Astrocyte (in vitro differentiated cells and primary cell): ENCODE data around the gene DUX4. TPM values are rescaled to one million over a fixed set of nuclear protein-coding genes. Genes with fewer than 3 reads are reported as not detected.
"Not testable (repeated sequence)": the region's sequence is repeated elsewhere in the genome, so short reads cannot be mapped to it uniquely, and the experiment has no call there.

Experiments
- DNase-seq: peaks from one replicate; pipeline ENCODE4 v3.0.0-alpha.2; 2010; ENCODE audit warnings: low read depth
- FAIRE-seq: peaks from 2 replicates; lab custom pipeline; 2011; peaks lifted over from hg19 to GRCh38; lab: Jason Lieb, UNC
- H2AFZ ChIP-seq: 2 replicates; pipeline ENCODE4 v1.6.0; 2012; ENCODE audit warnings: low read depth, low read length, inconsistent platforms
- H3K27ac ChIP-seq: 2 replicates; pipeline ENCODE4 v1.5.1; 2011; ENCODE audit warnings: low read depth, low read length, inconsistent platforms
- H3K27me3 ChIP-seq: 2 replicates; pipeline ENCODE4 v1.6.0; 2011; ENCODE audit warnings: low read length, inconsistent platforms; ENCODE audit not compliant: insufficient read depth
- H3K36me3 ChIP-seq: 2 replicates; pipeline ENCODE4 v1.5.1; 2011; ENCODE audit warnings: low read length, inconsistent platforms; ENCODE audit not compliant: insufficient read depth
- H3K4me1 ChIP-seq: 2 replicates; pipeline ENCODE4 v1.5.1; 2011; ENCODE audit warnings: low read length, inconsistent platforms; ENCODE audit not compliant: insufficient read depth
- H3K4me2 ChIP-seq: 2 replicates; pipeline ENCODE4 v1.6.0; 2012; ENCODE audit warnings: low read length, inconsistent platforms
- H3K4me3 ChIP-seq: 2 replicates; pipeline ENCODE4 v1.5.1; 2011; ENCODE audit warnings: low read depth, mild to moderate bottlenecking, low read length, inconsistent platforms; ENCODE audit not compliant: insufficient read depth
- H3K79me2 ChIP-seq: 2 replicates; pipeline ENCODE4 v1.6.0; 2012; ENCODE audit warnings: mild to moderate bottlenecking, low read length, inconsistent platforms; ENCODE audit not compliant: insufficient read depth
- H3K9ac ChIP-seq: 2 replicates; pipeline ENCODE4 v1.6.0; 2012; ENCODE audit warnings: mild to moderate bottlenecking, low read length, inconsistent platforms
- H3K9me3 ChIP-seq: 2 replicates; pipeline ENCODE4 v1.5.1; 2012; ENCODE audit warnings: low read depth, mild to moderate bottlenecking, low read length, inconsistent platforms; ENCODE audit not compliant: insufficient read depth
- H4K20me1 ChIP-seq: 2 replicates; pipeline ENCODE4 v1.6.0; 2012; ENCODE audit warnings: low read length, inconsistent platforms; ENCODE audit not compliant: insufficient read depth
- H3K27ac Mint-ChIP-seq: one replicate; pipeline ENCODE4 v1.8.0; 2021; ENCODE audit warnings: mild to moderate bottlenecking, mixed read lengths; ENCODE audit not compliant: unreplicated experiment
- H3K27me3 Mint-ChIP-seq: one replicate; pipeline ENCODE4 v1.8.0; 2021; ENCODE audit warnings: low read depth, mixed read lengths; ENCODE audit not compliant: unreplicated experiment
- H3K36me3 Mint-ChIP-seq: one replicate; pipeline ENCODE4 v1.8.0; 2021; ENCODE audit warnings: low read depth, mixed read lengths; ENCODE audit not compliant: unreplicated experiment
- H3K4me1 Mint-ChIP-seq: one replicate; pipeline ENCODE4 v1.8.0; 2021; ENCODE audit warnings: low read depth, mixed read lengths; ENCODE audit not compliant: unreplicated experiment
- H3K4me3 Mint-ChIP-seq: one replicate; pipeline ENCODE4 v1.8.0; 2021; ENCODE audit warnings: mild to moderate bottlenecking, moderate library complexity, mixed read lengths; ENCODE audit not compliant: unreplicated experiment
- H3K9me3 Mint-ChIP-seq: one replicate; pipeline ENCODE4 v1.8.0; 2021; ENCODE audit warnings: mild to moderate bottlenecking, mixed read lengths; ENCODE audit not compliant: unreplicated experiment
- total RNA-seq: library from RNA; stranded (reverse); gene quantifications from 2 replicates; pipeline ENCODE4 v1.2.1, GENCODE V29; 2021

The DUX4 gene
- total RNA-seq, 1 donor from 2014 or later: not detected

DNA sequence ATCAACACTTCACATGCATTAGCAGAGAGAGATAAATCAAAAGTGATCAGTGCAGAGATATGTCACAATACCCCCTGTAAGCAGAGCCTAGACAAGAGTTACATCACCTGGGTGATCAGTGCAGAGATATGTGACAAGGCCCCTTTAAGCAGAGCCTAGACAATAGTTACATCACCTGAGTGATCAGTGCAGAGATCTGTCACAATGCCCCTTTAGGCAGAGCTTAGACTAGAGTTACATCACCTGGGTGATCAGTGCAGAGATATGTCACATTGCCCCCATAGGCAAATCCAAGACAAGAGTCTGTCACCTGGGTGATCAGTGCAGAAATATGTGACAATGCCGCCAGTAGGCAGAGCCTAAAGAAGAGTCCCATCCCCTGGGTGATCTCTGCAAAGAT lies 7.4 kb downstream of the DUX4 start:
- not testable (repeated sequence) for H3K4me2 ChIP-seq, H4K20me1 ChIP-seq, H3K4me1 ChIP-seq, H3K36me3 Mint-ChIP-seq, H3K27me3 ChIP-seq, H3K4me3 Mint-ChIP-seq, H2AFZ ChIP-seq, DNase-seq, H3K27me3 Mint-ChIP-seq, H3K9me3 ChIP-seq, H3K27ac ChIP-seq, H3K4me1 Mint-ChIP-seq, H3K79me2 ChIP-seq, H3K36me3 ChIP-seq, H3K4me3 ChIP-seq, H3K9ac ChIP-seq, FAIRE-seq, H3K27ac Mint-ChIP-seq, H3K9me3 Mint-ChIP-seq

DNA sequence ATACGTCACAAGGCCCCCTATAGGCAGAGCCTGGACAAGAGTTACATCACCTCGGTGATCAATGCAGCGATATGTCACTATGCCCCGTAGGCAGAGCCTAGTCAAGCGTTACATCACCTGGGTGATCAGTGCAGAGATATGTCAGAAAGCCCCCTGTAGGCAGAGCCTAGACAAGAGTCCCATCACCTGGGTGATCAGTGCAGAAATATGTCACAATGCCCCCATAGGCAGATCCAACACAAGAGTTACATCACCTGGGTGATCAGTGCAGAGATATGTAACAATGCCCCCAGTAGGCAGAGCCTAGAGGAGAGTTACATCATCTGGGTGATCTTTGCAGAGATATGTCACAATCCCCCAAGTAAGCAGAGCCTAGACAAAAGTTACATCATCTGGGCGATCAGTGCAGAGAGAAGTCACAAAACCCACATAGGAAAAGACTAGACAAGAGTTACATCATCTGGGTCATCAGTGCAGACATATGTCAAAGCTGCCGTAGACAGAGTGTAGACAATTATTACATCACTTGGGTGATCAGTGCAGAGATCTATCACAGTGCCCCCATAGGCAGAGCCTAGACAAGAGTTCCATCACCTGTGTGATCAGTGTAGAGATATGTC lies 8.0 kb downstream of the DUX4 start:
- H3K9me3 ChIP-seq, H3K27me3 Mint-ChIP-seq, H3K9ac ChIP-seq, H3K36me3 ChIP-seq, H3K27me3 ChIP-seq, H3K9me3 Mint-ChIP-seq, DNase-seq, FAIRE-seq, H3K4me1 Mint-ChIP-seq, H3K4me2 ChIP-seq, H3K36me3 Mint-ChIP-seq, H3K4me3 Mint-ChIP-seq, H3K4me1 ChIP-seq, H3K27ac ChIP-seq, H3K4me3 ChIP-seq, H4K20me1 ChIP-seq, H3K27ac Mint-ChIP-seq, H3K79me2 ChIP-seq, H2AFZ ChIP-seq: not testable (repeated sequence)

DNA sequence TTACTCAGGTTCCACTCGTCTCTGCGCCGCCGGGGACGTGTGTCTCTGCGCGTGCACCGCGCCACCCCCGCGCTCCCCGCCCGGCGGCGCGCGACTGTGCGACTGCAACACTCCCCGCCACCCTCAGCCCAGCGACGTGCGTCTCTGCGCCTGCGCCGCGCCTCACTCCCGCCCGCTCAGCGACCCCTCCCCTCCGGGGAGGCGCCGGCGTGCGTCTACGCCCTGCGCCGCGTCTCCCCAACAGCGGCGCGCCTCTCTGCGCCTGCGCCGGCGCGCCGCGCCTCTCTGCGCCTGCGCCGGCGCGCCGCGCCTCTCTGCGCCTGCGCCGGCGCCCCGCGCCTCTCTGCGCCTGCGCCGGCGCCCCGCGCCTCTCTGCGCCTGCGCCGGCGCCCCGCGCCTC lies 29.9 kb downstream of the DUX4 start:
- H3K79me2 ChIP-seq, H3K4me1 ChIP-seq, H3K4me2 ChIP-seq, H3K9me3 ChIP-seq, H3K27me3 ChIP-seq, H3K36me3 Mint-ChIP-seq, H4K20me1 ChIP-seq, H2AFZ ChIP-seq, DNase-seq, H3K27me3 Mint-ChIP-seq, H3K4me3 Mint-ChIP-seq, H3K4me1 Mint-ChIP-seq, H3K27ac Mint-ChIP-seq, H3K36me3 ChIP-seq, H3K9ac ChIP-seq, H3K4me3 ChIP-seq, FAIRE-seq, H3K9me3 Mint-ChIP-seq, H3K27ac ChIP-seq: not testable (repeated sequence)

Other genes starting within 250 kb of the DUX4 start
- 30.7 and 33.4 TPM in 2 replicates for gene FRG1, start 232.9 kb upstream of the DUX4 start, total RNA-seq
- not detected in 2 replicates for gene FRG2, start 146.5 kb upstream of the DUX4 start, total RNA-seq
- not detected in 2 replicates for gene DBET, start 109.3 kb upstream of the DUX4 start, total RNA-seq